DND-41 (cell line): ENCODE results near the gene NGDN.

Experiments
- ATAC-seq: fragments of 200-7000 bp; cut with Tn5 transposase; 3 replicates; pipeline ENCODE4 v1.9.1; 2021; ENCODE audit warnings: low read depth; ENCODE audit not compliant: insufficient read depth
- DNase-seq: peaks from one replicate; pipeline ENCODE4 v3.0.0-alpha.2; 2020
- H2AFZ ChIP-seq: 2 replicates; pipeline ENCODE4 v1.6.0; 2012; ENCODE audit warnings: low read depth, low read length
- H3K27ac ChIP-seq: 2 replicates; pipeline ENCODE4 v1.5.1; 2012; ENCODE audit warnings: low read length, inconsistent platforms
- H3K27me3 ChIP-seq: fragments of 200-600 bp; sonication (generic); 2 replicates; pipeline ENCODE4 v1.6.0; 2012; ENCODE audit warnings: low read length, mild to moderate bottlenecking, inconsistent platforms; ENCODE audit not compliant: insufficient read depth, poor library complexity
- H3K36me3 ChIP-seq: 2 replicates; pipeline ENCODE4 v1.5.1; 2012; ENCODE audit warnings: low read length, inconsistent platforms; ENCODE audit not compliant: insufficient read depth
- H3K4me1 ChIP-seq: 2 replicates; pipeline ENCODE4 v1.5.1; 2012; ENCODE audit warnings: mild to moderate bottlenecking, low read length; ENCODE audit not compliant: insufficient read depth
- H3K4me2 ChIP-seq: 2 replicates; pipeline ENCODE4 v1.6.0; 2012; ENCODE audit warnings: mild to moderate bottlenecking, moderate library complexity, low read length, inconsistent platforms; ENCODE audit not compliant: insufficient read depth
- H3K4me3 ChIP-seq, 2 experiments: fragments of 200-600 bp in 1 of 2; shearing (Covaris generic) in 1 of 2; 2 replicates each; pipeline ENCODE4 v1.5.1; 2012 to 2016; ENCODE audit warnings: inconsistent platforms in 2 of 2, low read length in 2 of 2, mild to moderate bottlenecking in 2 of 2, low read depth in 1 of 2, moderate library complexity in 1 of 2
- H3K79me2 ChIP-seq: 2 replicates; pipeline ENCODE4 v1.6.0; 2012; ENCODE audit warnings: low read length, inconsistent platforms; ENCODE audit not compliant: insufficient read depth
- H3K9ac ChIP-seq: 2 replicates; pipeline ENCODE4 v1.6.0; 2012; ENCODE audit warnings: low read depth, mild to moderate bottlenecking, inconsistent platforms, low read length, moderate library complexity
- H3K9me3 ChIP-seq: 2 replicates; pipeline ENCODE4 v1.5.1; 2012; ENCODE audit warnings: low read length, moderate library complexity, mild to moderate bottlenecking, inconsistent platforms; ENCODE audit not compliant: insufficient read depth, severe bottlenecking
- H4K20me1 ChIP-seq: 2 replicates; pipeline ENCODE4 v1.6.0; 2012; ENCODE audit warnings: low read length; ENCODE audit not compliant: insufficient read depth
- EZH2 ChIP-seq: IDR thresholded peaks from 3 replicates; pipeline ENCODE4 v1.6.1; 2012; ENCODE audit warnings: borderline replicate concordance, low read depth, mild to moderate bottlenecking, moderate library complexity, low read length, inconsistent platforms; ENCODE audit not compliant: severe bottlenecking
- TF ChIP-seq, protein P1 (sequence below): IDR thresholded peaks from 2 replicates; pipeline ENCODE4 v1.5.1; 2012; ENCODE audit warnings: borderline replicate concordance, low read length, moderate library complexity, mild to moderate bottlenecking; ENCODE audit not compliant: poor library complexity, severe bottlenecking; ENCODE audit errors: extremely low read depth

Gene NGDN

DNA sequence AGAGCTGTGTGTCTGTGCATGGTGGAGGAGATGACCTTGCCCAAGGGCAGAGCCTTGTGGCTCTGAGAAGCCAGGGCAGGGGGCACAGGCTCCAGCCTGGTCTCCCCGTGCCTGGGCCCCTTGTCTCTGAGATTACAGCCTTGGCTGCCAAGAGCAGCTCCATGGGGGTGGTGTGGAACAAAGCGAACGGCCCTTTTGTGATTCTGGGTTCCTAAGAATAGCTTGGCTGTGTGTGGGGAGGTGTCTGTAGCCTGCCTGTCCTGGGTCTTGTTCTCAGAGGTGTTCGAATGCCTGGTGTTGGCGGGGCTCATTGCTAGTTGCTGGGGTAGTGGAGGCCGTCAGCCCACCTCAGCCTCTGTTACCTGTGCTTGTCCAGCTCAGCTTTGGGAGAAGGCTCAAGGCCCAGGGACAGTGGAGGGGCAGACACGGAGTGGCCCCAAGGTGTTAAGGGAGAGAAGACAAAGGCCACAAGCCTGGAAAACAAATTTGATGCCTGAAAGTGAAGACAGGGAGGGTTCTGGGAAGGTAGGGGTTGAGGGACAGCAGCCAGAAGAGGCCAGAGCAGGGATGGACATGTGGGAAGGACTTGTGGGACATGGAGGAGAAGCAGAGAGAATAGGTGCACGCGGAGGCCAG, 26.7 kb upstream of the NGDN start:
- Histone ChIP-seq H3K36me3 (no peaks in the 10 kb centered on the region), H3K9ac (no peak overlapping the region), H2AFZ (no peak overlapping the region), H4K20me1 (no peaks in the 10 kb centered on the region), H3K4me2 (no peak overlapping the region), H3K27ac (no peak overlapping the region), H3K9me3 (no peaks in the 10 kb centered on the region), H3K79me2 (no peaks in the 10 kb centered on the region), H3K4me1 (no peaks in the 10 kb centered on the region), H3K27me3 (peaks cover 24% of the 10 kb centered on the region), H3K4me3 (no peak overlapping the region)
- DNase-seq (no peak), ATAC-seq (no peak)
- TF ChIP-seq, protein P1, sequence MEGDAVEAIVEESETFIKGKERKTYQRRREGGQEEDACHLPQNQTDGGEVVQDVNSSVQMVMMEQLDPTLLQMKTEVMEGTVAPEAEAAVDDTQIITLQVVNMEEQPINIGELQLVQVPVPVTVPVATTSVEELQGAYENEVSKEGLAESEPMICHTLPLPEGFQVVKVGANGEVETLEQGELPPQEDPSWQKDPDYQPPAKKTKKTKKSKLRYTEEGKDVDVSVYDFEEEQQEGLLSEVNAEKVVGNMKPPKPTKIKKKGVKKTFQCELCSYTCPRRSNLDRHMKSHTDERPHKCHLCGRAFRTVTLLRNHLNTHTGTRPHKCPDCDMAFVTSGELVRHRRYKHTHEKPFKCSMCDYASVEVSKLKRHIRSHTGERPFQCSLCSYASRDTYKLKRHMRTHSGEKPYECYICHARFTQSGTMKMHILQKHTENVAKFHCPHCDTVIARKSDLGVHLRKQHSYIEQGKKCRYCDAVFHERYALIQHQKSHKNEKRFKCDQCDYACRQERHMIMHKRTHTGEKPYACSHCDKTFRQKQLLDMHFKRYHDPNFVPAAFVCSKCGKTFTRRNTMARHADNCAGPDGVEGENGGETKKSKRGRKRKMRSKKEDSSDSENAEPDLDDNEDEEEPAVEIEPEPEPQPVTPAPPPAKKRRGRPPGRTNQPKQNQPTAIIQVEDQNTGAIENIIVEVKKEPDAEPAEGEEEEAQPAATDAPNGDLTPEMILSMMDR, result no peak
- TF ChIP-seq EZH2, result no peak

DNA sequence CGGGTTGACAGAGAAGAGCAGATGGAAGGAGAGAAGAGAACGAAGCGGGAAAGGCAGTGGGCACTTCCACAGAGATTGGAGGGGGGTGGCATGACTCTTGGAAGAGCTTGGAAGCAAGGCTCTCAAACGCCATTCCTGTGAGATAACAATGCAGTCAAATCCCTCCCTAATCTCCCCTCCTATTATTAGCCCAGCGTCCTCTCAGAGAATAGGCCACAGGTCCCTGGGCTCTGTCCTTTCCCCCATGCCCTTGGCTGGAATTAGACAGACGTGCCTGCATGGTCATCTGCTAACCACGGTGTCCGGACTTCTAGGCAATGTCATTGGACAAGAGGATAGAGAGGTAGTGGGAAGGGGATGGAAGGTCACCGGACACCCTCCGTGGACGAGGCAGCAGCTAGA, 26.1 kb upstream of the NGDN start:
- no peaks in the 10 kb centered on the region for H4K20me1 ChIP-seq
- TF ChIP-seq, protein P1, result no peak
- TF ChIP-seq EZH2, result no peak

DNA sequence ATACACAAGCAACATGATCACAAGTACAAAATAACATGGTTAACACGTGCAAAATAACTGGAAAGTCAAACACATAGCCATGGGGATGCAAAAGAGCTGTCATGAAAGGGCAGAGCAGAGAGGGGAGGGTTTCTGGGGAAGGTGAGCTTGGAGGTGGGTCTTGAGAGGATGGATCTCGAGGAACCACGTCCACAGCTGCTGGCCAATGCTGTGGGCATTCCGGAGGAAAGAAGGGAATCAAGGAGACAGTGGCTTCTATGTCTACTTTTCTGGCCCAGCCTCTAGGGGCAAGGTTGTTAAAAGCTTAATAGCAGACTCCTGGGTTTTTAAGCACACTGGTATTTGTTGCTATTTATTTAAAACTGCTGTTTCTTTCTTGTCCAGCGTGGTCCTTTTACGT, 25.6 kb upstream of the NGDN start:
- H4K20me1 ChIP-seq, result no peaks in the 10 kb centered on the region
- no peak overlapping the region for H2AFZ ChIP-seq
- H3K27me3 ChIP-seq, result peaks cover 20% of the 10 kb centered on the region
- DNase-seq, result no peak
- H3K27ac ChIP-seq, result no peak overlapping the region
- H3K79me2 ChIP-seq, result no peaks in the 10 kb centered on the region
- no peaks in the 10 kb centered on the region for H3K36me3 ChIP-seq
- H3K9me3 ChIP-seq, result no peaks in the 10 kb centered on the region
- H3K4me3 ChIP-seq, result no peak overlapping the region
- H3K4me1 ChIP-seq, result no peaks in the 10 kb centered on the region
- H3K4me2 ChIP-seq, result no peak overlapping the region
- H3K9ac ChIP-seq, result no peak overlapping the region
- TF ChIP-seq EZH2, result no peak
- TF ChIP-seq, protein P1, result no peak
- no peak for ATAC-seq

More for the DNA sequence above, 26.1 kb upstream of the NGDN start:
- H3K4me2 ChIP-seq, result no peak overlapping the region
- no peak overlapping the region for H2AFZ ChIP-seq
- peaks cover 22% of the 10 kb centered on the region for H3K27me3 ChIP-seq
- no peaks in the 10 kb centered on the region for H3K9me3 ChIP-seq
- H3K4me1 ChIP-seq, result no peaks in the 10 kb centered on the region
- no peak overlapping the region for H3K27ac ChIP-seq
- no peak overlapping the region for H3K4me3 ChIP-seq
- no peaks in the 10 kb centered on the region for H3K79me2 ChIP-seq
- H3K36me3 ChIP-seq, result no peaks in the 10 kb centered on the region
- no peak overlapping the region for H3K9ac ChIP-seq
- ATAC-seq (no peak), DNase-seq (no peak)
